GM18873 (cell line): ENCODE measurements around the gene ZNF559.

Source experiments
- ATAC-seq: cut with Tn5 transposase; IDR thresholded peaks from one replicate; pipeline ENCODE4 v1.9.1; 2021; ENCODE audit warnings: mild to moderate bottlenecking, moderate library complexity, moderate number of reproducible peaks; ENCODE audit not compliant: unreplicated experiment, low FRiP score

ZNF559 gene

DNA sequence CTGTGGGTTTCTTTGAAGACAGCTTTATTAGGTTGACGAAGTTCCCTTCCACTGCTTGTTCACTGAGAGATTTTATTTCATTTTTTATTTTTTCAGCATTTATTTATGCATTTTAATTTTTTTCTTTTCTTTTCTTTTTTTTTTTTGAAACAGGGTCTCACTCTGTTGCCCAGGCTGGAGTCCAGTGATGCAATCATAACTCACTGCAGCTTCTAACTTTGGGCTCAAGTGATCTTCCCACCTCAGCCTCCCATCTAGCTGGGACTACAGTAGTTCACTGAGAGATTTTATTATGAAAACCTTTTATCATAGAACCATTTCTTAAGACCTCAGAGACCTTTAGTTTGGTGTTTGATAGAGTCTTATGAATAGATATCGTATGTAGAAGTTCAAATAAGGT, 28.5 kb downstream of the ZNF559 start:
- ATAC-seq = no peak

DNA sequence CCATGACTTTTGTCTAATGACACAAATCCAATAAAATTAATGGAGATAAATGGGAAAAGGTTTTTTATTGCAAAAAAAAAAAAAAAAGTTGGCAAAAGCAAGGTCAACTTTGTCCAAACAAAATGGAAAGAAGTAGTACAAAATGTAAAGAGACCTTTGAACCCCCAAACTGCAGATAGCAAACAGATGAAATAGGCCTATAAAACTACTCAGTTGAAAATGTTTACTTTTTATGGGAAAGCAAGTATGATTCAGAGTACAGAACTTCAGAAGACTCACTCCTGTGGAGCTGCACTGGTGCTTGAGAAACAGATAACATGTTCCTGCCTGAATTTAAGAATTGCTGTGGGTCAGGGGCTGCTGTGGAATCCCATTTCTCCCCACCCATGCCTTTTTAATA, 29.0 kb downstream of the ZNF559 start:
- ATAC-seq = no peak

DNA sequence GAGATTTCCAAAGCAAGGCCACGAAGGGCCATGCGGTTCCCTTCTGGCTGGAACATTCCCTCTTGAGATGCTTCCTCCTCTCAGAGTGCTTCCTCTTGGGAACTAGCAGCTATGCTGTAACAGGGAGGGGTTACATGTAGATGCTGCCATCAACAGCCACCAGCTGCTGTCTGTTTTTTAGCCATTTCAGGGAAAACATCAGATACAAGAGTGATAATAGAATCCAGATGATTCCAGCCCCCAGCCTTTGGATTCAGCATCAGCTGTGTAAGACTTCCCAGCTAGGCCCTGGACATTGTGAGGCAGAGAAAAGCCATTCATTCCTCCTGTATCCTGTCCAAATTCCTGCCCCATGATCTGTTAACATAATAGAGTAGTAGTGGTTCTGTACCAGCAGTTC, 30.7 kb downstream of the ZNF559 start:
- ATAC-seq = no peak

DNA sequence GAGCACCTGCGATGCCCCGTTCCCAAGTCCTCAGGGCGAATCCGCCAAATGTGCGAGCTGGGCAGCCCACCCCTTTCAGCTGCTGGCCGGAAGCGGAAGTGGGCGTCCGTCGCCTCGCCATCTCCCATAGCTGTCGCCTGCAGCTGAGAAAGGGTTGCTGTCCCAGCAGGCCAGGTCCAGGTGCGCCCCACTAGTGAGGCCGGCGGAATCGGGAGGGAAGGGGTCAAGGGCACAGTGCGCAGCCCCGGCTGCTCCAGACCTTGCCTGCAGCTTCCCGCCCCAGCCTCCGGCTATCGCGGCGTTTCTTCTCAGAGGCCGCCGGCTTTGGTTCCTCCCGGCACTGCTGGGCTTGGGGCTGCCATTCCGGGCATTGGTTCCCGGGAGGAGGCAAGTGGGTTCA, 38.9 kb downstream of the ZNF559 start, which contains the start of gene ZNF177:
Gene ZNF177, plus strand, starts transcription at position 109 of the 400 bp plus-strand sequence. CDS start 15,299 bp downstream, outside the sequence.
- ATAC-seq = no peak

DNA sequence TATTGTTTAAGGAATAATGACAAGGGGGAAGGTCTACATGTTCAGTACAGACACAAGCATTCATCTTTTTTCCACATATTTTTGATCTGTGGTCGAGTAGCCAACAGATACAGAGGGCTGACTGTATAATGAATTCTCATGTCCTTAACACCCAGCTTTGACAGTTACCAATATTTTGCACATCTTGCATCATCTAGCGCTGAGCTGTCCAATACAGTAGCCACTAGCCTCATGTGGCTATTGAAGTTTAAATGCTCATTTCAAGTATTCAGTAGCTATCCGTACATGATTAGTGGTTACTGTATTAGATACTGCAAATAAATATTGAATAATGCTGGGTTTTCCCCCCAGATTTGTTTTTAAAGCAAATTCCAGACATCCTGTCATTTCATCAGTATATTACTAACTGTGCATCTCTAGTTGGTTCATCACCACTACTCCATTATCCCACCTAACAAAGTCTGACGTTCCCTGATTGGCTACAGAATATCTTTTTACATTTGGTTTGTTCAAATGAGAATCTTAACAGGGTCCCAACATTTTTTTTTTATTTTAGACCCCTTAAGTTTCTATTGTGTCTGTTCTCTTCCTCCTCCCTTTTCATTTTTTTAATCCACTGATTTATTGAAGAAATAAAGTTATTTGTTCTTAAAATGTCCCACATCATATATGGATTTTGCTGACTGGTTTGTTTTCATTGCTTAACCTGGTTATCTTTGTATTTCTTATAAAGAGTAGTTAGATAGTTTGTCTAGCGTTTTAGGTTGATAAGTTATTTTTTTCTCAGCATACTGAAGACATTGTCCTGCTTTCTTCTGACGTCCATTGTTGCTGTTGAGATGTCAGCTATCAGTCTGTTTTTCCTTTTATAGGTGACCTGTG, 47.0 kb downstream of the ZNF559 start:
- ATAC-seq = no peak

DNA sequence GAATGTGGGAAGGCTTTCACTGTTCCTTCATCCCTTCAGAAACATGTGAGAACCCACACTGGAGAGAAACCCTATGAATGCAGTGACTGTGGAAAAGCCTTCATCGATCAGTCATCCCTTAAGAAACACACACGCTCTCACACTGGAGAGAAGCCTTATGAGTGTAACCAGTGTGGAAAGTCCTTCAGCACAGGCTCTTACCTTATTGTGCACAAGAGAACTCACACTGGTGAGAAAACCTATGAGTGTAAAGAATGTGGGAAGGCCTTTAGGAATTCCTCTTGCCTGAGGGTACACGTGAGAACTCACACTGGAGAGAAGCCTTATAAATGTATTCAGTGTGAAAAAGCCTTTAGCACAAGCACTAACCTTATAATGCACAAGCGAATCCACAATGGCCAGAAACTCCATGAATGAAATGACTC, 57.4 kb downstream of the ZNF559 start:
- no peak for ATAC-seq
